ENCODE data around the gene PIGR. TPM values are rescaled to one million over a fixed set of nuclear protein-coding genes. Genes with fewer than 3 reads are reported as not detected.

The PIGR gene, protein sequence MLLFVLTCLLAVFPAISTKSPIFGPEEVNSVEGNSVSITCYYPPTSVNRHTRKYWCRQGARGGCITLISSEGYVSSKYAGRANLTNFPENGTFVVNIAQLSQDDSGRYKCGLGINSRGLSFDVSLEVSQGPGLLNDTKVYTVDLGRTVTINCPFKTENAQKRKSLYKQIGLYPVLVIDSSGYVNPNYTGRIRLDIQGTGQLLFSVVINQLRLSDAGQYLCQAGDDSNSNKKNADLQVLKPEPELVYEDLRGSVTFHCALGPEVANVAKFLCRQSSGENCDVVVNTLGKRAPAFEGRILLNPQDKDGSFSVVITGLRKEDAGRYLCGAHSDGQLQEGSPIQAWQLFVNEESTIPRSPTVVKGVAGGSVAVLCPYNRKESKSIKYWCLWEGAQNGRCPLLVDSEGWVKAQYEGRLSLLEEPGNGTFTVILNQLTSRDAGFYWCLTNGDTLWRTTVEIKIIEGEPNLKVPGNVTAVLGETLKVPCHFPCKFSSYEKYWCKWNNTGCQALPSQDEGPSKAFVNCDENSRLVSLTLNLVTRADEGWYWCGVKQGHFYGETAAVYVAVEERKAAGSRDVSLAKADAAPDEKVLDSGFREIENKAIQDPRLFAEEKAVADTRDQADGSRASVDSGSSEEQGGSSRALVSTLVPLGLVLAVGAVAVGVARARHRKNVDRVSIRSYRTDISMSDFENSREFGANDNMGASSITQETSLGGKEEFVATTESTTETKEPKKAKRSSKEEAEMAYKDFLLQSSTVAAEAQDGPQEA
- total RNA-seq (not detected in 2 replicates), polyA plus RNA-seq (not detected in 2 replicates), polyA minus RNA-seq (not detected in 2 replicates), Bru-seq, nascent RNA (not detected), BruChase-seq, experiment 1, labeled RNA remaining after a 6-hour chase (not detected), BruChase-seq, experiment 2, labeled RNA remaining after a 2-hour chase (not detected)
- polyA plus RNA-seq (2011; cell fraction: cytosol; rRNA removed), result not detected in 2 replicates
- not detected in 2 replicates for polyA plus RNA-seq (2011; cell fraction: nucleus; rRNA removed)
- polyA plus RNA-seq (2012), result not detected in 2 replicates
- polyA minus RNA-seq (2011; cell fraction: cytosol; rRNA and poly(A)+ RNA removed), result not detected
- polyA minus RNA-seq (2011; cell fraction: nucleus; rRNA and poly(A)+ RNA removed), result not detected in 2 replicates
- long read RNA-seq, result 0 reads

- H3K79me2 ChIP-seq (ENCODE audit: control insufficient read depth, insufficient read depth, low read length), result no peaks in the 10 kb centered on the region
- intact Hi-C loops (cut with micrococcal nuclease) (no loop called here), dilution Hi-C loops (cut with MboI; ENCODE audit: extremely low pct_ligation_motif_present, low sequenced_read_pairs) (no loop called here)
- no peaks in the 10 kb centered on the region for H4K20me1 ChIP-seq (replicated peaks; ENCODE audit: control insufficient read depth, extremely low read depth, insufficient read depth, low read length)
- no TSS peak for BruUV-seq (replicated peaks)
- POLR2A ChIA-PET, result no interaction called here
- no peaks in the 10 kb centered on the region for H3K36me3 ChIP-seq (ENCODE audit: control insufficient read depth in 2 of 2, extremely low read depth in 1 of 2, insufficient read depth in 2 of 2, low read length in 2 of 2)
- TF ChIP-seq CTCF (IDR thresholded peaks at IDR 0.05; ENCODE audit: extremely low read depth in 1 of 2, insufficient read depth in 1 of 2, low read depth in 1 of 2, low read length in 2 of 2) (no peak), FOS (IDR thresholded peaks at IDR 0.05; ENCODE audit: borderline replicate concordance, insufficient read depth, low read length) (no peak), POLR2A (IDR thresholded peaks at IDR 0.05; ENCODE audit: low read depth, low read length) (no peak), MAX (IDR thresholded peaks at IDR 0.05; ENCODE audit: insufficient read depth, insufficient read length) (no peak), MYC (IDR thresholded peaks at IDR 0.05; ENCODE audit: low read depth, low read length) (no peak), POLR2AphosphoS5 (IDR thresholded peaks at IDR 0.05; ENCODE audit: insufficient read depth, low read depth, low read length) (no peak), JUN (IDR thresholded peaks at IDR 0.05; ENCODE audit: borderline replicate concordance, insufficient read depth, insufficient read length, low read depth) (no peak), EZH2 (IDR thresholded peaks at IDR 0.05; ENCODE audit: borderline replicate concordance, low read depth, low read length, severe bottlenecking) (no peak), GATA2 (IDR thresholded peaks at IDR 0.05; ENCODE audit: insufficient read depth, insufficient read length, low read depth, low read length) (no peak)
- H3K27ac ChIP-seq (ENCODE audit: insufficient read depth, low read depth, low read length), result no peak within 1 kb of the TSS
- no peak within 1 kb of the TSS for H2AFZ ChIP-seq (ENCODE audit: low read depth, low read length)
- no peaks in the 10 kb centered on the region for H3K9me3 ChIP-seq (replicated peaks; ENCODE audit: control insufficient read depth, insufficient read depth, low read length)
- CTCF ChIA-PET, result interaction anchor here (1.9 kb wide), 1 partner anchor 34 kb away, joined by 6 read pairs; no protein-coding TSS in a partner anchor
- no peak within 1 kb of the TSS for H3K9ac ChIP-seq (replicated peaks; ENCODE audit: extremely low read depth, insufficient read depth, low read length)
- H3K9me1 ChIP-seq (replicated peaks; ENCODE audit: control insufficient read depth, extremely low read depth, insufficient read depth, low read length), result no peaks in the 10 kb centered on the region
- H3K4me2 ChIP-seq (ENCODE audit: insufficient read depth, low read length), result no peak within 1 kb of the TSS
- H3K27me3 ChIP-seq (ENCODE audit: control insufficient read depth in 2 of 2, insufficient read depth in 2 of 2, low read length in 2 of 2), result no peaks in the 10 kb centered on the region
- FAIRE-seq (no peak), DNase-seq (ENCODE audit: low read depth, low spot score) (no peak)
- H3K4me3 ChIP-seq (replicated peaks in 1 of 3; ENCODE audit: insufficient read depth in 1 of 3, low read depth in 1 of 3, low read length in 3 of 3), result no peak within 1 kb of the TSS
- no peaks in the 10 kb centered on the region for H3K4me1 ChIP-seq (ENCODE audit: control insufficient read depth, extremely low read depth, insufficient read depth, low read length)
Observed at GRCh38 chr1:206946261-206946660, at the start of gene PIGR. TSS of gene PIGR (minus strand) at chr1:206946466. CDS start at chr1:206940531, 5,935 bp downstream.

Data from endothelial cell of umbilical vein (primary cell).